Measurements from ENCODE around the gene DDX25.

Gene DDX25

DNA sequence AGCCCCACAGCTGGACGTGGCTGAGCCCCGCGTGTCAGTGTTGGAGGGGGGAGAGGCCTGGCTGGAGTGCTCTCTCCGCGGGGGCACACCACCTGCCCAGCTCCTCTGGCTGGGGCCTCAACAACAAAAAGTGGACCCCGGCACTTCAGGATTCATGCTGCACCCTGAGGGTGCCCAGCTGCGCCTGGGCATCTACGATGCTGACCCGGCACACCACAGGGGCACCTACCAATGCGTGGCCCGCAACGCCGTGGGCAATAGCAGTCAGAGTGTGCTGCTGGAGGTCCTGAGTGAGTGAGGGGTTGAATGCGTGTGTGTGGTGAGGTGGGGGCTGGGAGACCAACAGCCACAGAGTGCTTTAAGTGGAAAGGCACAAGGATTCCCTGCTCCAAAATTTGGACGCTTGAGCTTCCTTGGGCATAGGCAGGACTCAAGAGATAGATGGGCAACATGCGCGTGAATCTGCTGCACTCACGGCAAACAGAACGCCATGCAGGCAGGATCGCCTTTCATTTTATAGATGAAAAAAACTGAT is 49.2 kb downstream of the DDX25 start:
- peaks cover 0 to 6% of the 10 kb centered on the region in 2 donors for H3K9me3 ChIP-seq (replicated peaks in 1 of 2; ENCODE audit: control insufficient read depth in 2 of 2, insufficient read depth in 1 of 2, low read depth in 1 of 2, low read length in 2 of 2)
- no peak overlapping the region for H2BK12ac ChIP-seq (ENCODE audit: low read length)
- H3K14ac ChIP-seq (ENCODE audit: low read length) = no peak overlapping the region
- H2AFZ ChIP-seq (ENCODE audit: low read length) = no peak overlapping the region
- no peak overlapping the region for H3K27ac ChIP-seq (replicated peaks; ENCODE audit: low read length)
- no peak overlapping the region for H3K23ac ChIP-seq (ENCODE audit: low read depth, low read length, poor library complexity)
- no peaks in the 10 kb centered on the region for H3K27me3 ChIP-seq (ENCODE audit: control insufficient read depth in 3 of 3, insufficient read depth in 3 of 3, low read depth in 1 of 3, low read length in 3 of 3)
- no peak overlapping the region for H3K4me3 ChIP-seq (ENCODE audit: low read length in 2 of 2)
- H2BK15ac ChIP-seq (ENCODE audit: low read length) = no peak overlapping the region
- no peak overlapping the region for H2BK120ac ChIP-seq (ENCODE audit: low read depth, low read length)
- peaks cover 0 to 7% of the 10 kb centered on the region in 2 donors for H3K4me1 ChIP-seq (ENCODE audit: control insufficient read depth in 2 of 2, insufficient read depth in 1 of 2, low read depth in 1 of 2, low read length in 2 of 2)
- H3K18ac ChIP-seq (ENCODE audit: low read length) = peak overlapping the region; percentile 53
- no peaks in the 10 kb centered on the region for H3K79me1 ChIP-seq (ENCODE audit: low read depth, low read length)
- DNase-seq (ENCODE audit: low spot score) = no peak
- no peak overlapping the region for H2AK5ac ChIP-seq (ENCODE audit: low read depth, low read length)
- H2BK5ac ChIP-seq (ENCODE audit: low read length) = no peak overlapping the region
- H3K36me3 ChIP-seq (replicated peaks in 1 of 2; ENCODE audit: control insufficient read depth in 2 of 2, insufficient read depth in 2 of 2, low read length in 2 of 2) = peaks cover 4 to 13% of the 10 kb centered on the region in 2 donors
- H3K4me2 ChIP-seq (ENCODE audit: insufficient read depth, low read length, poor library complexity, severe bottlenecking) = no peak overlapping the region
- H3K4ac ChIP-seq (ENCODE audit: low read length) = peak overlapping the region; percentile 15
- H3K9ac ChIP-seq (ENCODE audit: low read depth, low read length, poor library complexity) = no peak overlapping the region
- whole genome bisulfite sequencing, 2 donors (ENCODE audit: extremely low coverage in 2 of 2, insufficient read length in 2 of 2, insufficient replicate concordance in 1 of 2) = no CpG with 5 or more reads among the region's 20 CpGs
- H4K8ac ChIP-seq (ENCODE audit: low read depth, low read length) = no peak overlapping the region
- no peak overlapping the region for H4K91ac ChIP-seq (ENCODE audit: low read depth, low read length, poor library complexity)

DNA sequence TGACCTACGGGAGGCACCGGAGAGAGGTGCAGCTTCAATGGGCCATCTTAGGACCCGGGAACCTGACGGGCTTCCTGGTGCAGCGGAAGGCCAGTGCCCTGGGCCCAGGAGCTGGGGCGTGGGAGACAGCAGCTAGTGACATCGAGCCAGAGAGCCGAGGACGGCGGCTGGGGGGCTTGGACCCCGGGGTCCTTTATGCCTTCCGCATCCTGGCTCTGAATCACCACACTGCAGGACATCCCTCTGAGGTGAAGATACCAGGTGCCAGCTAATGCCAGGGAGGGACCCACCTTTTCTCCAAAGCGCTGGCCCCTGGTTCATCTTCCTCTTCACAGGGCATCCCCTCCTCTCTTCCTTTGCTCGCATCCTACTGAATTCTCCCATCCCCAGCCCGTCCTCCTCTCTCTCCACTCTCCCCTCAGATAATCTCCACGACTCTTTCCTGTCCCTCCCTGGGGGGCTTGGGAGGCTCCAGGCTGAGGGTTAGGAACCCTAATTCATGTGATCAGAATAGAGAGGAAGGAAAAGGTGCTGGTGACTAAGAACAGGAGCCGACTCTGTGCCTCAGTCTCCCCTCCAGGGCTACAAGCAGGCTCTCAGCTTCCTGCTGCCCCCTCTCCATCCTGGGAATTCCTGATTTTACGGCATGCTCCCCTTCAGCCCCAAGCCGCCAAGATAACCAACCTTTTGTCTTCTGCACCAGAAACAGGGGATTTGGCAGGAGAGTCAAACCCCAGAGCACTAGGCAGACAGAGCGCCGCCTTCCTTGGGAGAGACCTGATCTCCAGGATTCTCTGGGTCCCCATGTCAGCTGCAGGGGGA is 50.0 kb downstream of the DDX25 start:
- Histone ChIP-seq H2BK15ac (ENCODE audit: low read length) (no peak overlapping the region), H2BK120ac (ENCODE audit: low read depth, low read length) (no peak overlapping the region), H3K18ac (ENCODE audit: low read length) (no peak overlapping the region), H3K27me3 (ENCODE audit: control insufficient read depth in 3 of 3, insufficient read depth in 3 of 3, low read depth in 1 of 3, low read length in 3 of 3) (no peaks in the 10 kb centered on the region), H3K9me3 (replicated peaks in 1 of 2; ENCODE audit: control insufficient read depth in 2 of 2, insufficient read depth in 1 of 2, low read depth in 1 of 2, low read length in 2 of 2) (peaks cover 0 to 12% of the 10 kb centered on the region in 2 donors), H3K23ac (ENCODE audit: low read depth, low read length, poor library complexity) (no peak overlapping the region), H3K9ac (ENCODE audit: low read depth, low read length, poor library complexity) (no peak overlapping the region), H3K36me3 (replicated peaks in 1 of 2; ENCODE audit: control insufficient read depth in 2 of 2, insufficient read depth in 2 of 2, low read length in 2 of 2) (peaks cover 5 to 16% of the 10 kb centered on the region in 2 donors), H2AK5ac (ENCODE audit: low read depth, low read length) (no peak overlapping the region), H3K4me1 (ENCODE audit: control insufficient read depth in 2 of 2, insufficient read depth in 1 of 2, low read depth in 1 of 2, low read length in 2 of 2) (peaks cover 0 to 7% of the 10 kb centered on the region in 2 donors), H3K4me3 (ENCODE audit: low read length in 2 of 2) (no peak overlapping the region), H4K91ac (ENCODE audit: low read depth, low read length, poor library complexity) (no peak overlapping the region), H3K4ac (ENCODE audit: low read length) (no peak overlapping the region), H2BK5ac (ENCODE audit: low read length) (no peak overlapping the region), H4K8ac (ENCODE audit: low read depth, low read length) (no peak overlapping the region), H3K14ac (ENCODE audit: low read length) (no peak overlapping the region), H2AFZ (ENCODE audit: low read length) (no peak overlapping the region), H2BK12ac (ENCODE audit: low read length) (no peak overlapping the region), H3K27ac (replicated peaks; ENCODE audit: low read length) (no peak overlapping the region), H3K4me2 (ENCODE audit: insufficient read depth, low read length, poor library complexity, severe bottlenecking) (no peak overlapping the region), H3K79me1 (ENCODE audit: low read depth, low read length) (no peaks in the 10 kb centered on the region)
- no peak for DNase-seq (ENCODE audit: low spot score)
- WGBS, 2 donors (ENCODE audit: extremely low coverage in 2 of 2, insufficient read length in 2 of 2, insufficient replicate concordance in 1 of 2) = no CpG with 5 or more reads among the region's 21 CpGs

DNA sequence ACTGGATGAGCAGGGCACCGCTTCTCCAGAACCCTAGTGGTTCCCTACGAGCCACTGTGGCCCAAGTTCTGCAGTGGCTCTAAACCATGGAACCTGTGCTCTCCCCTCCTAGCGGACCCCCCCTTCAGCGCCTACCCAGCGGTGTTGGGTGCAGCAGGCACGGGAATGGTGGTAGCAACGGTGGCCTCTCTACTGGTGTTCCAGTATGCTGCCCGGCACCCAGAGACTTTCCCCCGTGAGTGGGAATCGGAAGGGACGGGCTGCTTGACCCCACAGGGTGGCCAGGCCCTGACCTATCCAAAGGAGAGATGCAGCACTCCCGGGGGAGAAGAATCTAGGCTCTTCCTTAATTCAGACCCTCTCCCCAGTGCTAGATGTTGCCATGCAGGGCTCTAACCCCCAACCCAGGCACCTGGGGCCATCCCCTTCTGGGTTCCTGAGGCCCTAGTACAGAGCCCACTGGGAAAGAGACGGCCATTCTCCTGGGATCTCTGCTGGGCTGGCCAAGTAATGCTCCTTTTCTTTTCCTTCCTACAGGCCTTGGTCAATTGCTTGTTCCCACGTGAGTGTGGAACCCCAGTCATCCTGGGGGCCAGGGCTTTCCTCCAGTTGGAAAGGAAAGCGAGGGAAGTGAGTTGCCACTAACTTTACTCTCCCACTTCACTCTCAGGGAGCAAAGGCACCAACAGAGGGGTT is 50.8 kb downstream of the DDX25 start:
- Histone ChIP-seq H3K27me3 (ENCODE audit: control insufficient read depth in 3 of 3, insufficient read depth in 3 of 3, low read depth in 1 of 3, low read length in 3 of 3) (no peaks in the 10 kb centered on the region), H2BK12ac (ENCODE audit: low read length) (no peak overlapping the region), H3K14ac (ENCODE audit: low read length) (peak overlapping the region; percentile 13), H3K9ac (ENCODE audit: low read depth, low read length, poor library complexity) (no peak overlapping the region), H3K4ac (ENCODE audit: low read length) (no peak overlapping the region), H4K8ac (ENCODE audit: low read depth, low read length) (no peak overlapping the region), H3K18ac (ENCODE audit: low read length) (peak overlapping the region; percentile 41), H4K91ac (ENCODE audit: low read depth, low read length, poor library complexity) (no peak overlapping the region), H3K4me2 (ENCODE audit: insufficient read depth, low read length, poor library complexity, severe bottlenecking) (no peak overlapping the region), H2BK120ac (ENCODE audit: low read depth, low read length) (no peak overlapping the region), H3K9me3 (replicated peaks in 1 of 2; ENCODE audit: control insufficient read depth in 2 of 2, insufficient read depth in 1 of 2, low read depth in 1 of 2, low read length in 2 of 2) (peaks cover 0 to 12% of the 10 kb centered on the region in 2 donors), H3K79me1 (ENCODE audit: low read depth, low read length) (no peaks in the 10 kb centered on the region), H3K23ac (ENCODE audit: low read depth, low read length, poor library complexity) (no peak overlapping the region), H2BK15ac (ENCODE audit: low read length) (no peak overlapping the region), H3K4me3 (ENCODE audit: low read length in 2 of 2) (no peak overlapping the region), H3K27ac (replicated peaks; ENCODE audit: low read length) (no peak overlapping the region), H2BK5ac (ENCODE audit: low read length) (no peak overlapping the region), H3K36me3 (replicated peaks in 1 of 2; ENCODE audit: control insufficient read depth in 2 of 2, insufficient read depth in 2 of 2, low read length in 2 of 2) (peaks cover 12 to 19% of the 10 kb centered on the region in 2 donors), H2AK5ac (ENCODE audit: low read depth, low read length) (no peak overlapping the region), H3K4me1 (ENCODE audit: control insufficient read depth in 2 of 2, insufficient read depth in 1 of 2, low read depth in 1 of 2, low read length in 2 of 2) (peaks cover 0 to 7% of the 10 kb centered on the region in 2 donors), H2AFZ (ENCODE audit: low read length) (no peak overlapping the region)
- DNase-seq (ENCODE audit: low spot score) = no peak
- no CpG with 5 or more reads among the region's 15 CpGs for WGBS, 2 donors (ENCODE audit: extremely low coverage in 2 of 2, insufficient read length in 2 of 2, insufficient replicate concordance in 1 of 2)

DNA sequence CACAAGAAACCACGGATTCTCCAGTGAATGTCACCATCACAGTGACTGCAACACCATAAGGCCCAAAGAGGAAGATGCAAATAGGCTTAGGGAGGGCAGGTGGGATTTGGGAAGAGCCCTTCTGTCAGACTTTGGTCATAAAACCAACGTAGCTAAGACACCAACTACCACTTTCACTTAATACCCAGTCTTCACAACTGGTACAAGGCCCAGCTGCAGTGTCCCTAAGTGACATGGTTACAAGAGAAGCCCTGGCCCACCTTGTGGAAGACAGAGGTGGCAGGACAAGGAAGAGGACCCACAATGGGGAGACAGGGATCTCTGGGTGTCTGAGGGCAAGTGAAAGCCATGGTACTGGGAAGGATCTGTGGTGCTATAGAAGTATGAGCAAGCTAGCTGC is 51.5 kb downstream of the DDX25 start:
- H2AK5ac ChIP-seq (ENCODE audit: low read depth, low read length) = no peak overlapping the region
- no peak overlapping the region for H3K18ac ChIP-seq (ENCODE audit: low read length)
- H3K27me3 ChIP-seq (ENCODE audit: control insufficient read depth in 3 of 3, insufficient read depth in 3 of 3, low read depth in 1 of 3, low read length in 3 of 3) = no peaks in the 10 kb centered on the region
- H2AFZ ChIP-seq (ENCODE audit: low read length) = no peak overlapping the region
- no peak overlapping the region for H3K14ac ChIP-seq (ENCODE audit: low read length)
- H3K79me1 ChIP-seq (ENCODE audit: low read depth, low read length) = no peaks in the 10 kb centered on the region
- H3K9me3 ChIP-seq (replicated peaks in 1 of 2; ENCODE audit: control insufficient read depth in 2 of 2, insufficient read depth in 1 of 2, low read depth in 1 of 2, low read length in 2 of 2) = peaks cover 0 to 12% of the 10 kb centered on the region in 2 donors
- H2BK15ac ChIP-seq (ENCODE audit: low read length) = no peak overlapping the region
- H3K23ac ChIP-seq (ENCODE audit: low read depth, low read length, poor library complexity) = no peak overlapping the region
- no peak overlapping the region for H3K4me2 ChIP-seq (ENCODE audit: insufficient read depth, low read length, poor library complexity, severe bottlenecking)
- peaks cover 0 to 7% of the 10 kb centered on the region in 2 donors for H3K4me1 ChIP-seq (ENCODE audit: control insufficient read depth in 2 of 2, insufficient read depth in 1 of 2, low read depth in 1 of 2, low read length in 2 of 2)
- H3K4me3 ChIP-seq (ENCODE audit: low read length in 2 of 2) = no peak overlapping the region
- no peak overlapping the region for H4K8ac ChIP-seq (ENCODE audit: low read depth, low read length)
- no peak overlapping the region for H4K91ac ChIP-seq (ENCODE audit: low read depth, low read length, poor library complexity)
- no peak overlapping the region for H2BK120ac ChIP-seq (ENCODE audit: low read depth, low read length)
- peak overlapping the region; percentile 45 for H3K9ac ChIP-seq (ENCODE audit: low read depth, low read length, poor library complexity)
- no peak overlapping the region for H2BK12ac ChIP-seq (ENCODE audit: low read length)
- DNase-seq (ENCODE audit: low spot score) = no peak
- WGBS, 2 donors (ENCODE audit: extremely low coverage in 2 of 2, insufficient read length in 2 of 2, insufficient replicate concordance in 1 of 2) = no CpG with 5 or more reads among the region's 2 CpGs
- peaks cover 18 to 24% of the 10 kb centered on the region in 2 donors for H3K36me3 ChIP-seq (replicated peaks in 1 of 2; ENCODE audit: control insufficient read depth in 2 of 2, insufficient read depth in 2 of 2, low read length in 2 of 2)
- no peak overlapping the region for H3K4ac ChIP-seq (ENCODE audit: low read length)
- no peak overlapping the region for H2BK5ac ChIP-seq (ENCODE audit: low read length)
- H3K27ac ChIP-seq (replicated peaks; ENCODE audit: low read length) = no peak overlapping the region
